ENCODE measurements around the gene MACROD2. TPM values are rescaled to one million over a fixed set of nuclear protein-coding genes. Genes with fewer than 3 reads are reported as not detected.

The MACROD2 gene
- total RNA-seq, 1 donor from 2014 or later: 1.6 TPM

DNA sequence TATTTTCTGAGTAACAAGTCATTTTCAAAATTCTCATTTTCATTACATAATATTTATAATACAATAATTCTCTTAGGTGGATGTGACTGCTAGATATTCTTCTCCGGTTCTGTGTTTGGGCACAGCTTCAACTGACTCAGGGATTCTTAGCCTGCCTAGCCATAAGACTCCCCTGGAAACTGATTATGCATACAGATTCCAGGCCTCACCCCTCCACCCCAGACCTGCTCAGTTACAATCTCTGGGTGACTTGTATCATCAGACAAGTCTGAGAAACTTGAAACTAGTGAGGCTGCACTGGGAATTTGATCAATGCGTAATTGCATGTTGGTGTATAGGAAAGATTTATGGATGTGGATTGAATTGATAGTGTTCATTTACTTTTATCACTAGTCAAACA lies 316.7 kb downstream of the MACROD2 start:
- no peaks in the 10 kb centered on the region for H3K27me3 ChIP-seq (ENCODE audit: control insufficient read depth, insufficient read depth, low read length)
- H3K4me3 ChIP-seq (ENCODE audit: low read depth, low read length): no peak overlapping the region
- DNase-seq (ENCODE audit: low read depth): no peak
- TF ChIP-seq, protein P1, sequence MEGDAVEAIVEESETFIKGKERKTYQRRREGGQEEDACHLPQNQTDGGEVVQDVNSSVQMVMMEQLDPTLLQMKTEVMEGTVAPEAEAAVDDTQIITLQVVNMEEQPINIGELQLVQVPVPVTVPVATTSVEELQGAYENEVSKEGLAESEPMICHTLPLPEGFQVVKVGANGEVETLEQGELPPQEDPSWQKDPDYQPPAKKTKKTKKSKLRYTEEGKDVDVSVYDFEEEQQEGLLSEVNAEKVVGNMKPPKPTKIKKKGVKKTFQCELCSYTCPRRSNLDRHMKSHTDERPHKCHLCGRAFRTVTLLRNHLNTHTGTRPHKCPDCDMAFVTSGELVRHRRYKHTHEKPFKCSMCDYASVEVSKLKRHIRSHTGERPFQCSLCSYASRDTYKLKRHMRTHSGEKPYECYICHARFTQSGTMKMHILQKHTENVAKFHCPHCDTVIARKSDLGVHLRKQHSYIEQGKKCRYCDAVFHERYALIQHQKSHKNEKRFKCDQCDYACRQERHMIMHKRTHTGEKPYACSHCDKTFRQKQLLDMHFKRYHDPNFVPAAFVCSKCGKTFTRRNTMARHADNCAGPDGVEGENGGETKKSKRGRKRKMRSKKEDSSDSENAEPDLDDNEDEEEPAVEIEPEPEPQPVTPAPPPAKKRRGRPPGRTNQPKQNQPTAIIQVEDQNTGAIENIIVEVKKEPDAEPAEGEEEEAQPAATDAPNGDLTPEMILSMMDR (IDR thresholded peaks at IDR 0.05; ENCODE audit: insufficient read depth, low read length, severe bottlenecking): no peak
- no peaks in the 10 kb centered on the region for H3K36me3 ChIP-seq (ENCODE audit: control insufficient read depth, insufficient read depth, low read length)
- FAIRE-seq: no peak

DNA sequence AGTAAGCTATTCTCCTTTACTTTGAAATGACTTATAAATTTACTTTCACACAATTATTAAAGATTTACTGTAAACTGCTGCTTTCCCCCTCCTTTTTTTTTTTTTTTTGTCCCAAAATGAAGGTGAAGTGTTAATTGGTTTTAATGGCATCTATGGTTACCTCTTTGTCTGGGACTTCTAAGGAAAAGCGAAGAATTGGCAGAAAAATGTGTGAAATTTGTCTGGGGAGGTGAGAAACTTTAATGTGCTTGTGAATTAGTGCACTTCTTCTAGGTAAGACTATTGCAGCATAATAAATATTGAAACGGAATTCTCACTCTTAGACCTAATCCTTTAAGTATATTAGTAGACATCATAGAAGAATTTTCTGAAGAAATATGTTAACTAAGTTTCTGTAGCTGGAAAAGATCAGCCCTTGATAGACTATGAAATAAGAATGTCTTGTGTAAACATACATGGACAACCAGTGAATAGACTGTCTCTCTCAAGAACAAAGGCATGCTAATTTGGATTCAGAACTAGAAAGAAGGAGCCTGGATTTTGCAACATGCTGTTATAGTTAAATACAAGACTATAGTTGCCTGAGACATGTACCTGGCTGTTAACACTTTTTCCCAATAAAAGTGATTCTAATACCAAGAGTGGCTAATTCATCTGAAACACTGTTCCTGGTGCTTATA lies 318.2 kb downstream of the MACROD2 start:
- Histone ChIP-seq H3K4me3 (ENCODE audit: low read depth, low read length) (no peak overlapping the region), H3K36me3 (ENCODE audit: control insufficient read depth, insufficient read depth, low read length) (no peaks in the 10 kb centered on the region), H3K27me3 (ENCODE audit: control insufficient read depth, insufficient read depth, low read length) (no peaks in the 10 kb centered on the region)
- TF ChIP-seq, protein P1 (IDR thresholded peaks at IDR 0.05; ENCODE audit: insufficient read depth, low read length, severe bottlenecking): no peak
- DNase-seq (ENCODE audit: low read depth) (no peak), FAIRE-seq (no peak)

DNA sequence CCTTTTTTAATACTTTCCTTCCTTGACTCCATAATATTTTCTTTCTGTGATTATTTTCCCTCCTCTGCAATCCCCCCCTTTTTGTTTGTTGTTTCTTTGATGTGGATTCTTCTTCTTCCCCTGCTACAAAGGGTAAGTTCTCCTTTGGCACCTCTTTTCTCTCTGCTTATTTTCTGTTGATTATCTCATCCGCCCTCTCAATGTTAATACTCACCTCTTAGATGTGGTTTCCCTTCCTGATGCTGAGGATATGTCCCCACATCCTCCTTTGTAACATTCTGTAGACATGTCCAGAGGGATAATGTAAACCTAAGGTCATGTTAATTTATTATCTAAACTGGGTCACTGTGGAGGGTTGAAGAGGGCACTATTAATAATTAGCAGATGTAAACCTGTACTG lies 324.4 kb downstream of the MACROD2 start:
- Histone ChIP-seq H3K4me3 (ENCODE audit: low read depth, low read length) (no peak overlapping the region), H3K27me3 (ENCODE audit: control insufficient read depth, insufficient read depth, low read length) (no peaks in the 10 kb centered on the region), H3K36me3 (ENCODE audit: control insufficient read depth, insufficient read depth, low read length) (no peaks in the 10 kb centered on the region)
- no peak for DNase-seq (ENCODE audit: low read depth)
- TF ChIP-seq, protein P1 (IDR thresholded peaks at IDR 0.05; ENCODE audit: insufficient read depth, low read length, severe bottlenecking): no peak
- no peak for FAIRE-seq

DNA sequence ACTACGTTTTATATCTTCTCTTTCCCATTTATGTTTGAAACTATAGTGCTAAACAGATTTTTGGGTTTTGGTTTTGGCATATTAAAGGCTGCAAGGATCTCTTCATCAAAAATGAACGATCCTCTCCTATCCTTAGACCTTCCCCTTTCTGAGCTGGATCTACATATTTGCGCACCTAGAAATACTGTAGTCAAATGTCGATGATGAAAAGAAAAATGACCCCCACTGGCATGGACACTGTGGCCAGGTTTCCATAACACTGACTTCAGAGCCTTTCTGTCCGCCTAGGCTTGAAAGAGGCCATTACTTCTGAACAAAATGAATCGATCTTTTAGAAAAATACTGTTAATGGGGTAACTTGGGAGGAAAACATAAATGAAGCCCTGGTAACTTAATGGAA lies 336.3 kb downstream of the MACROD2 start:
- peaks cover 3% of the 10 kb centered on the region for H3K36me3 ChIP-seq (ENCODE audit: control insufficient read depth, insufficient read depth, low read length)
- peak overlapping the region; percentile 27 for H3K4me3 ChIP-seq (ENCODE audit: low read depth, low read length)
- no peak for DNase-seq (ENCODE audit: low read depth)
- FAIRE-seq: no peak
- H3K27me3 ChIP-seq (ENCODE audit: control insufficient read depth, insufficient read depth, low read length): no peaks in the 10 kb centered on the region
- TF ChIP-seq, protein P1 (IDR thresholded peaks at IDR 0.05; ENCODE audit: insufficient read depth, low read length, severe bottlenecking): no peak

DNA sequence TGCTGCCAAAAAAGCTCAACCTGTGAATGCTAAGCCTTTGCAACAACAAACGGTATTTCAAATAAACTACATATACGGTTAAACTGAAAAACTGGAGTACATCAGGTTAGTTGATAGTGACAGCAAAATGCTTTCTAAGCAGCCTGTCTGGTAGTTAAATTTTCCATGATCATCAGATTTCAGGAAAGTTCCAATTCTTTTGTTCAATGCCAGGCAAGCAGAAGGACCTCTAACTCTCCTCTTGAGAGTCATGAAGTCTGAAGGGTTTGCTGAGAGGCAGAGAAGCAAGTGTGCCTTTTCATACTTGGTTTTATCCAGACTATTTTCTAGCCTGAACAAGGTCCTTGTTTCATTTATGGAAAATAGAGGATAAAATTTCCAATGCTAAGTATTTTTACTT lies 337.6 kb downstream of the MACROD2 start:
- TF ChIP-seq, protein P1 (IDR thresholded peaks at IDR 0.05; ENCODE audit: insufficient read depth, low read length, severe bottlenecking): no peak
- FAIRE-seq (no peak), DNase-seq (ENCODE audit: low read depth) (no peak)
- Histone ChIP-seq H3K27me3 (ENCODE audit: control insufficient read depth, insufficient read depth, low read length) (no peaks in the 10 kb centered on the region), H3K36me3 (ENCODE audit: control insufficient read depth, insufficient read depth, low read length) (peaks cover 1% of the 10 kb centered on the region), H3K4me3 (ENCODE audit: low read depth, low read length) (peak overlapping the region; percentile 74)

DNA sequence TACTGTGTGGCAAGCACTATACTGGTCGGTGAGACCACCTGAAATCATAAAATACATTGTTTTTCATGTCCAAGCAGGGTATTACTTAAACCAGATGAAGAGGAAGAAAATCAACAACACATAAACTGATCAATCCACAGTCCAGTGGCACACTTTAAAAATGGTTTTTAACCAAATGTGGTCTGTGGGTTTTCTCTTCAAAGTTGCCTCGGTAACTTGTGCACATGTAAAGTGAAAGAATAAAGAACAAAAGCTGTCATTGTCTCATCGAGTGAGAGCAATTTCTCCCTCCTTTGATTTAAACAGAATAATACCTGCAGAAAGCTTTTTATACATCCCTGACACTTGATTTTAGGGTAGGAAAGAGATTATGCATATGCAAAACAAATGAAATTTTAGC lies 338.4 kb downstream of the MACROD2 start:
- H3K4me3 ChIP-seq (ENCODE audit: low read depth, low read length): peak overlapping the region; percentile 74
- DNase-seq (ENCODE audit: low read depth): no peak
- no peaks in the 10 kb centered on the region for H3K27me3 ChIP-seq (ENCODE audit: control insufficient read depth, insufficient read depth, low read length)
- no peak for FAIRE-seq
- TF ChIP-seq, protein P1 (IDR thresholded peaks at IDR 0.05; ENCODE audit: insufficient read depth, low read length, severe bottlenecking): no peak
- H3K36me3 ChIP-seq (ENCODE audit: control insufficient read depth, insufficient read depth, low read length): no peaks in the 10 kb centered on the region

Measured in bronchial epithelial cell (primary cell).